ENCODE measurements around the gene UGT1A4. TPM values are rescaled to one million over a fixed set of nuclear protein-coding genes. Genes with fewer than 3 reads are reported as not detected.
"Not testable (repeated sequence)": the region's sequence is repeated elsewhere in the genome, so short reads cannot be mapped to it uniquely, and the experiment has no call there.

The UGT1A4 gene
- total RNA-seq, 1 donor from 2014 or later, result not detected

- Mint-ChIP-seq H3K27me3 (ENCODE audit: low read depth) (peaks cover 12% of the 10 kb centered on the region), H3K36me3 (ENCODE audit: low read depth) (no peaks in the 10 kb centered on the region), H3K9me3 (no peaks in the 10 kb centered on the region), H3K4me3 (ENCODE audit: low read depth) (no peak overlapping the region), H3K4me1 (ENCODE audit: low read depth) (no peaks in the 10 kb centered on the region), H3K27ac (no peak overlapping the region)
- DNase-seq (ENCODE audit: low spot score), result no peak
- intact Hi-C loops (cut with micrococcal nuclease), result no loop called here
These were observed 29.5 kb upstream of the UGT1A4 start for GRCh38 chr2:233689031-233689430.

GRCh38 chr2:233689501-233689900 is 29.0 kb upstream of the UGT1A4 start:
- peaks cover 12% of the 10 kb centered on the region for H3K27me3 Mint-ChIP-seq (ENCODE audit: low read depth)

GRCh38 chr2:233690444-233690843 is 28.1 kb upstream of the UGT1A4 start:
- Mint-ChIP-seq H3K27me3 (ENCODE audit: low read depth) (peaks cover 11% of the 10 kb centered on the region), H3K4me1 (ENCODE audit: low read depth) (no peaks in the 10 kb centered on the region), H3K27ac (no peak overlapping the region), H3K4me3 (ENCODE audit: low read depth) (no peak overlapping the region), H3K36me3 (ENCODE audit: low read depth) (no peaks in the 10 kb centered on the region), H3K9me3 (no peaks in the 10 kb centered on the region)
- no peak for DNase-seq (ENCODE audit: low spot score)
- intact Hi-C loops (cut with micrococcal nuclease), result no loop called here

More at GRCh38 chr2:233689501-233689900, 29.0 kb upstream of the UGT1A4 start:
- Mint-ChIP-seq H3K4me3 (ENCODE audit: low read depth) (no peak overlapping the region), H3K4me1 (ENCODE audit: low read depth) (no peaks in the 10 kb centered on the region), H3K9me3 (no peaks in the 10 kb centered on the region), H3K27ac (no peak overlapping the region), H3K36me3 (ENCODE audit: low read depth) (no peaks in the 10 kb centered on the region)
- intact Hi-C loops (cut with micrococcal nuclease), result no loop called here
- DNase-seq (ENCODE audit: low spot score), result no peak

GRCh38 chr2:233691443-233692433 is 26.8 kb upstream of the UGT1A4 start:
- DNase-seq (ENCODE audit: low spot score), result no peak
- Mint-ChIP-seq H3K36me3 (ENCODE audit: low read depth) (no peaks in the 10 kb centered on the region), H3K9me3 (no peaks in the 10 kb centered on the region), H3K27me3 (ENCODE audit: low read depth) (peaks cover 17% of the 10 kb centered on the region), H3K4me1 (ENCODE audit: low read depth) (no peaks in the 10 kb centered on the region), H3K27ac (no peak overlapping the region), H3K4me3 (ENCODE audit: low read depth) (no peak overlapping the region)
- intact Hi-C loops (cut with micrococcal nuclease), result no loop called here

GRCh38 chr2:233692648-233693047 is 25.9 kb upstream of the UGT1A4 start, which contains the start of gene UGT1A6:
TSS of gene UGT1A6 (plus strand) at chr2:233692890. CDS start at chr2:233693005, 115 bp downstream.
- DNase-seq (ENCODE audit: low spot score), result no peak
- Mint-ChIP-seq H3K4me3 (ENCODE audit: low read depth) (no peak within 1 kb of the TSS), H3K4me1 (ENCODE audit: low read depth) (no peaks in the 10 kb centered on the region), H3K36me3 (ENCODE audit: low read depth) (no peaks in the 10 kb centered on the region), H3K27ac (no peak within 1 kb of the TSS), H3K9me3 (no peaks in the 10 kb centered on the region), H3K27me3 (ENCODE audit: low read depth) (peaks cover 24% of the 10 kb centered on the region)
- intact Hi-C loops (cut with micrococcal nuclease), result no loop called here

- intact Hi-C loops (cut with micrococcal nuclease), result no loop called here
- no peaks in the 10 kb centered on the region for H3K4me1 Mint-ChIP-seq (ENCODE audit: low read depth)
- H3K27ac Mint-ChIP-seq, result no peak overlapping the region
- H3K4me3 Mint-ChIP-seq (ENCODE audit: low read depth), result no peak overlapping the region
- H3K36me3 Mint-ChIP-seq (ENCODE audit: low read depth), result no peaks in the 10 kb centered on the region
- H3K9me3 Mint-ChIP-seq, result no peaks in the 10 kb centered on the region
- H3K27me3 Mint-ChIP-seq (ENCODE audit: low read depth), result peaks cover 23% of the 10 kb centered on the region
- DNase-seq (ENCODE audit: low spot score), result no peak
These were observed 24.6 kb upstream of the UGT1A4 start for GRCh38 chr2:233693963-233694362.

- no peaks in the 10 kb centered on the region for H3K9me3 Mint-ChIP-seq
- H3K27ac Mint-ChIP-seq, result no peak overlapping the region
- H3K36me3 Mint-ChIP-seq (ENCODE audit: low read depth), result no peaks in the 10 kb centered on the region
- H3K4me3 Mint-ChIP-seq (ENCODE audit: low read depth), result no peak overlapping the region
- H3K27me3 Mint-ChIP-seq (ENCODE audit: low read depth), result peaks cover 19% of the 10 kb centered on the region
- DNase-seq (ENCODE audit: low spot score), result no peak
- intact Hi-C loops (cut with micrococcal nuclease), result no loop called here
- no peaks in the 10 kb centered on the region for H3K4me1 Mint-ChIP-seq (ENCODE audit: low read depth)
These were observed 19.8 kb upstream of the UGT1A4 start for GRCh38 chr2:233698740-233699139.

- Mint-ChIP-seq H3K9me3 (no peaks in the 10 kb centered on the region), H3K36me3 (ENCODE audit: low read depth) (no peaks in the 10 kb centered on the region), H3K4me1 (ENCODE audit: low read depth) (no peaks in the 10 kb centered on the region), H3K27ac (no peak overlapping the region), H3K27me3 (ENCODE audit: low read depth) (peaks cover 22% of the 10 kb centered on the region), H3K4me3 (ENCODE audit: low read depth) (no peak overlapping the region)
- intact Hi-C loops (cut with micrococcal nuclease), result no loop called here
- DNase-seq (ENCODE audit: low spot score), result no peak
These were observed 19.0 kb upstream of the UGT1A4 start for GRCh38 chr2:233699424-233700027.

- no peaks in the 10 kb centered on the region for H3K9me3 Mint-ChIP-seq
- H3K36me3 Mint-ChIP-seq (ENCODE audit: low read depth), result no peaks in the 10 kb centered on the region
- no peak overlapping the region for H3K27ac Mint-ChIP-seq
- H3K4me1 Mint-ChIP-seq (ENCODE audit: low read depth), result no peaks in the 10 kb centered on the region
- H3K4me3 Mint-ChIP-seq (ENCODE audit: low read depth), result no peak overlapping the region
- no peak for DNase-seq (ENCODE audit: low spot score)
- intact Hi-C loops (cut with micrococcal nuclease), result no loop called here
- peaks cover 22% of the 10 kb centered on the region for H3K27me3 Mint-ChIP-seq (ENCODE audit: low read depth)
These were observed 18.4 kb upstream of the UGT1A4 start for GRCh38 chr2:233700028-233700635.

- DNase-seq (ENCODE audit: low spot score); H3K36me3 Mint-ChIP-seq (ENCODE audit: low read depth); H3K9me3 Mint-ChIP-seq; intact Hi-C loops (cut with micrococcal nuclease); H3K4me3 Mint-ChIP-seq (ENCODE audit: low read depth); H3K4me1 Mint-ChIP-seq (ENCODE audit: low read depth); H3K27ac Mint-ChIP-seq: not testable (repeated sequence)
- peaks cover 18% of the 10 kb centered on the region for H3K27me3 Mint-ChIP-seq (ENCODE audit: low read depth)
These were observed 17.7 kb upstream of the UGT1A4 start for GRCh38 chr2:233700842-233701241.

- Mint-ChIP-seq H3K9me3 (no peaks in the 10 kb centered on the region), H3K27me3 (ENCODE audit: low read depth) (peaks cover 9% of the 10 kb centered on the region), H3K27ac (no peak overlapping the region), H3K36me3 (ENCODE audit: low read depth) (no peaks in the 10 kb centered on the region), H3K4me1 (ENCODE audit: low read depth) (no peaks in the 10 kb centered on the region), H3K4me3 (ENCODE audit: low read depth) (no peak overlapping the region)
- intact Hi-C loops (cut with micrococcal nuclease), result no loop called here
- no peak for DNase-seq (ENCODE audit: low spot score)
These were observed 16.3 kb upstream of the UGT1A4 start for GRCh38 chr2:233702238-233702637.

GRCh38 chr2:233705911-233706506 is 12.5 kb upstream of the UGT1A4 start:
- H3K27ac Mint-ChIP-seq, result no peak overlapping the region
- DNase-seq (ENCODE audit: low spot score), result no peak
- intact Hi-C loops (cut with micrococcal nuclease), result no loop called here
- H3K4me1 Mint-ChIP-seq (ENCODE audit: low read depth), result no peaks in the 10 kb centered on the region
- peaks cover 14% of the 10 kb centered on the region for H3K27me3 Mint-ChIP-seq (ENCODE audit: low read depth)
- H3K9me3 Mint-ChIP-seq, result no peaks in the 10 kb centered on the region
- H3K4me3 Mint-ChIP-seq (ENCODE audit: low read depth), result no peak overlapping the region
- no peaks in the 10 kb centered on the region for H3K36me3 Mint-ChIP-seq (ENCODE audit: low read depth)
